ENCODE data around the gene NDUFV2.

Gene NDUFV2

DNA sequence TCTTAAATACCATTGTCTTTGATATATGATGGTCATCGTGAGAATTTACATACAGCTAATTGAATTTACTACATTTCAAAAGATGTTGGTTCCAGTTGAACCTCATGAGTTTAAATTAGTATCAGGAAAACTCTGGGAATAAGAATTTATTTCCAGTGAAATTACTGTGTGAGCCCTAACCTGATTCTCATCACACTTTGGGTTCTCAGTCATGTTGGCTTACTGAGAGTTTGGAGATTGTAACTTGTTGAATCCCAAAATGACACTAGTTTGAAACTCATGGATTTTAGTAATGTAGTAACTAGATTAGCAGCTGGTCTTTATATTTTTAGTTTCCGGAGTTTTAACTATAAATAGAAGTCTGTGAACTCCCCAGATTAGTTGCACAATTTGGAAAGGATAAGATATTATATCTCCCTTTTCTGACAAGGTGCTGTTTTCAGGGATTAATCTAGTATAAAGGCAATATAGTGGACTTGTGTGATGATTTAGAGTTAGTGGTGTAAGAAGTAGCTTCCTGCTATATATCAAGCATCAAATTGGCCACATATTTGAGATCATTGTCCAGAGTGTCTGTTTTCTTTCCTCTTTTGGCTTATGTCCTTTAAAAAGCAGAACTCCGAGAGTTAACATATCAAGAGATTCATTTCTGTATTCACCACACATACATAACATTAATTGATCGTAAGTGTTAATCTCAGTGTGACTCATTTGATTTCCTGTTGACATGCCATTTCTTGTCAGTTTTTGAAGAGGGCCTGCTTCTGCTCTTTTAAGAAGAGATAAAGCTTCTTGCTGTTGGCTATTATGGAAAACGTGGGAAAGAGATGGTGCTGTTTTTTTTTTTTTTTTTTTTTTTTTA lies 15.7 kb downstream of the NDUFV2 start:
- peaks cover 5% of the 10 kb centered on the region; the same call in 1 of the 2 replicates for H3K36me3 ChIP-seq
- TF ChIP-seq, protein P1, sequence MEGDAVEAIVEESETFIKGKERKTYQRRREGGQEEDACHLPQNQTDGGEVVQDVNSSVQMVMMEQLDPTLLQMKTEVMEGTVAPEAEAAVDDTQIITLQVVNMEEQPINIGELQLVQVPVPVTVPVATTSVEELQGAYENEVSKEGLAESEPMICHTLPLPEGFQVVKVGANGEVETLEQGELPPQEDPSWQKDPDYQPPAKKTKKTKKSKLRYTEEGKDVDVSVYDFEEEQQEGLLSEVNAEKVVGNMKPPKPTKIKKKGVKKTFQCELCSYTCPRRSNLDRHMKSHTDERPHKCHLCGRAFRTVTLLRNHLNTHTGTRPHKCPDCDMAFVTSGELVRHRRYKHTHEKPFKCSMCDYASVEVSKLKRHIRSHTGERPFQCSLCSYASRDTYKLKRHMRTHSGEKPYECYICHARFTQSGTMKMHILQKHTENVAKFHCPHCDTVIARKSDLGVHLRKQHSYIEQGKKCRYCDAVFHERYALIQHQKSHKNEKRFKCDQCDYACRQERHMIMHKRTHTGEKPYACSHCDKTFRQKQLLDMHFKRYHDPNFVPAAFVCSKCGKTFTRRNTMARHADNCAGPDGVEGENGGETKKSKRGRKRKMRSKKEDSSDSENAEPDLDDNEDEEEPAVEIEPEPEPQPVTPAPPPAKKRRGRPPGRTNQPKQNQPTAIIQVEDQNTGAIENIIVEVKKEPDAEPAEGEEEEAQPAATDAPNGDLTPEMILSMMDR (IDR thresholded peaks at IDR 0.05; ENCODE audit: low read depth, low read length), result no peak
- H3K4me3 ChIP-seq (ENCODE audit: low read depth, low read length), result no peak overlapping the region
- no peaks in the 10 kb centered on the region for H3K4me1 ChIP-seq
- H3K9me3 ChIP-seq, result no peaks in the 10 kb centered on the region
- DNase-seq, result no peak
- no peaks in the 10 kb centered on the region for H3K27me3 ChIP-seq

DNA sequence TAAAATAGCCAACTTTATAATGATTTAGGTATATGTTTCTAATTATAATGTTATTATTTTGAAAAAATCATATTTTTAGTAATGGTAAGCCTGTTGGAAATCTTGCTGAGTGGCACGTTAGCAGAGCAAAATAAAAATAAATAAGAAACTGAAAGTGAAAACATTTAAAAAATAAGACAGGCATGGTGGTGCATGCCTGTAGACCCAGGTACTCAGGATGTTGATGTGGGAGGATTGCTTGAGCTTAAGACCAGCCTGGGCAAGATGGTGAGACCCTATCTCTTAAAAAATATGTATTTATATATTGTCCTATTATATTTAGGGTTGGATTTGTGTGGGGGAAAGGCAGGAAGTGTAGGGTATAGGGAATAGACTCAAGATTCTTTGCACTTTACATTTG lies 18.3 kb downstream of the NDUFV2 start:
- TF ChIP-seq, protein P1 (IDR thresholded peaks at IDR 0.05; ENCODE audit: low read depth, low read length), result no peak
- Histone ChIP-seq H3K9me3 (no peaks in the 10 kb centered on the region), H3K4me1 (no peaks in the 10 kb centered on the region), H3K27me3 (no peaks in the 10 kb centered on the region), H3K4me3 (ENCODE audit: low read depth, low read length) (no peak overlapping the region), H3K36me3 (peaks cover 7% of the 10 kb centered on the region)
- DNase-seq, result no peak

DNA sequence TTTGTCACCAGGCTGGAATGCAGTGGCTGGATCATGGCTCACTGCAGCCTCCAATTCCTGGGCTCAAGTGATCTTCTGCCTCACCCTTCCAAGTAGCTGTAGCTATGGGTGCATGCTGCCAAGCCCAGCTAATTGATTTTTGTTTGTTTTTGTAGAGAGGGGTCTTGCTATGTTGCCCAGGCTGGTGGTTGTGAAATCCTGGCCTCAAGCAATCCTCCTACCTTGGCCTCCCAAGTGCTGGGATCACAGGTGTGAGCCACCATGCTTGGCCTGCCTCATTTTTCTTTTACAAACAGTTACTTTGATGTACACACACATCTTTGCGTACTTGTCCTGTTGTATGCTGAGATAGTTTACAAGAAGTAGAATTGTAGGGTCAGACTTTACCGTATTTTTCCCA lies 21.0 kb downstream of the NDUFV2 start:
- H3K36me3 ChIP-seq, result peaks cover 17% of the 10 kb centered on the region
- H3K27me3 ChIP-seq, result no peaks in the 10 kb centered on the region
- H3K4me1 ChIP-seq, result no peaks in the 10 kb centered on the region
- DNase-seq, result no peak
- H3K9me3 ChIP-seq, result no peaks in the 10 kb centered on the region
- H3K4me3 ChIP-seq (ENCODE audit: low read depth, low read length), result no peak overlapping the region
- TF ChIP-seq, protein P1 (IDR thresholded peaks at IDR 0.05; ENCODE audit: low read depth, low read length), result no peak

DNA sequence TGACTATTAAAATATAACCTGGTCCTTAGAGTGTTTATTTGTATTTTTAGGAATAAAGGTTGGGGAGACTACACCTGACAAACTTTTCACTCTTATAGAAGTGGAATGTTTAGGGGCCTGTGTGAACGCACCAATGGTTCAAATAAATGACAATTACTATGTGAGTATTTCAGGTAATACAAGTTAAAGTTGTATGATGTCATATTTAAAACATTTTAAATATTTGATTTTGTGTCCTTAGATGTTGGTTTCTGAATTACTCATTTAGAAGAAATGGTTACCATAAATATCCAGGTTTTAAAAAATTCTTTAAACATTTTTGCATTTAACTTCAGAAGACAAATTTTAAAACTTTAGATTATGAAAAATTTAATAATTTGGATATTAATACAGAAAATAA lies 22.3 kb downstream of the NDUFV2 start:
- TF ChIP-seq, protein P1 (IDR thresholded peaks at IDR 0.05; ENCODE audit: low read depth, low read length), result no peak
- Histone ChIP-seq H3K4me3 (ENCODE audit: low read depth, low read length) (no peak overlapping the region), H3K27me3 (no peaks in the 10 kb centered on the region), H3K36me3 (peaks cover 22% of the 10 kb centered on the region), H3K9me3 (no peaks in the 10 kb centered on the region), H3K4me1 (no peaks in the 10 kb centered on the region)
- no peak for DNase-seq

DNA sequence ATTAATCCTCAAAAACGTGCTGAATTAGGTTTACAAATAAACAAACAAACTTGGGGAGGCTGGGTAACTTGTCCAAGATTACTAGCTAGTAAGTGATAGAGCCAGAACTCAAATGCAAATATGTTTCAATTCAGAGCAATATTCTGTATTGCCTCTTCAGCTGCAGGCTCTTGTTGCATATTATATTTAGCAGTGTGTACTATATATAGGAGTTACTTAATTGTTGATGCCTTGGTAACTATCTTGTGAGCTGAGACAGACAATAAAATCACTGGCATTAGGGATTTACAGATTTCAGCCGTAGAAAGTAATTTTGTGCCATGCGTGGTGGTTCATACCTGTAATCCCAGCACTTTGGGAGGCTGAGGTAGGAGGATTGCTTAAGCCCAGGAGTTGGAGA lies 23.8 kb downstream of the NDUFV2 start:
- Histone ChIP-seq H3K36me3 (peaks cover 21% of the 10 kb centered on the region), H3K4me3 (ENCODE audit: low read depth, low read length) (no peak overlapping the region), H3K27me3 (no peaks in the 10 kb centered on the region), H3K9me3 (no peaks in the 10 kb centered on the region), H3K4me1 (no peaks in the 10 kb centered on the region)
- TF ChIP-seq, protein P1 (IDR thresholded peaks at IDR 0.05; ENCODE audit: low read depth, low read length), result no peak
- DNase-seq, result no peak

DNA sequence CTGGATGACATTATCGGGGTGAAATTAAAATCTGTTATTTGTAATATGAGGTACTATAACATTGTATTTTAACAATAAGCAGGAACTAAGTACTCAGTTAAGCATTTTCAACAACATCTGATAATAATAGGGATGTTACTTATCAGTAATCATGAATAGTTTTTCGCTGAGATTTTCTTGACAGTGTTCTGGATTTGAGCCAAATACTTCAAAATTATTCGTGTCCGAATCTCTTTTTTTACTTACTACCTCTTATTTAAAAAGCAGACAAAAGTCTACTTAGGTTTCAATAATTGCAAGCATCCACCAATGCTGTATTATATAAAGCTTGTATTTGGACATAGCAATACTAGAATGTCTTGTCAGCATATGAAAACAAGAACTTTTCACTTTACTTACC lies 27.7 kb downstream of the NDUFV2 start:
- Histone ChIP-seq H3K4me1 (no peaks in the 10 kb centered on the region), H3K9me3 (no peaks in the 10 kb centered on the region), H3K4me3 (ENCODE audit: low read depth, low read length) (no peak overlapping the region), H3K27me3 (no peaks in the 10 kb centered on the region), H3K36me3 (peaks cover 19% of the 10 kb centered on the region)
- DNase-seq, result no peak
- TF ChIP-seq, protein P1 (IDR thresholded peaks at IDR 0.05; ENCODE audit: low read depth, low read length), result no peak
